GM12865 (cell line): ENCODE measurements around the gene WDR70.

ENCODE experiments used
- DNase-seq: peaks from one replicate; pipeline ENCODE4 v3.0.0; 2010; ENCODE audit warnings: low read depth
- H3K4me3 ChIP-seq: 2 replicates; pipeline ENCODE4 v1.5.1; 2011; ENCODE audit warnings: mild to moderate bottlenecking, low read depth, low read length, control low read depth
- TF ChIP-seq, protein P1 (sequence below): IDR thresholded peaks from 2 replicates; pipeline ENCODE4 v1.5.1; 2011; ENCODE audit warnings: low read length, control low read depth, low read depth, inconsistent platforms; ENCODE audit not compliant: insufficient read depth; ENCODE audit errors: missing control alignments

The WDR70 gene

DNA sequence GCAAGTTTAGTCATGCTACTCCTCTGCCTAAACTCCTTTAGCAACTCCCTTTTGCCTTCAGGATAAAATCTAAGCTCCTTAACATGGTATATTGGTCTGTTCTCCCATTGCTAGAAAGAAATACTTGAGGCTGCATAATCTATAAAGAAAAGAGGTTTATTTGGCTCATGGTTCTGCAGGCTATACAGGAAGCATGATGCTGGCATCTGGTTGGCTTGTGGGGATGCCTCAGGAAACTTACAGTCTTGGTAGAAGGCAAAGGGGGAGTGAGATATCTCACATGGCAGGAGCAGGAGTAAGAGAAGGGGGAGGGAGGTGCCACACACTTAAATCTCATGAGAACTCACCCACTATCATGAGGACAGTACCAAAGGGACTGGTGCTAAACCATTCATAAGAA is 315.7 kb downstream of the WDR70 start:
- TF ChIP-seq, protein P1, sequence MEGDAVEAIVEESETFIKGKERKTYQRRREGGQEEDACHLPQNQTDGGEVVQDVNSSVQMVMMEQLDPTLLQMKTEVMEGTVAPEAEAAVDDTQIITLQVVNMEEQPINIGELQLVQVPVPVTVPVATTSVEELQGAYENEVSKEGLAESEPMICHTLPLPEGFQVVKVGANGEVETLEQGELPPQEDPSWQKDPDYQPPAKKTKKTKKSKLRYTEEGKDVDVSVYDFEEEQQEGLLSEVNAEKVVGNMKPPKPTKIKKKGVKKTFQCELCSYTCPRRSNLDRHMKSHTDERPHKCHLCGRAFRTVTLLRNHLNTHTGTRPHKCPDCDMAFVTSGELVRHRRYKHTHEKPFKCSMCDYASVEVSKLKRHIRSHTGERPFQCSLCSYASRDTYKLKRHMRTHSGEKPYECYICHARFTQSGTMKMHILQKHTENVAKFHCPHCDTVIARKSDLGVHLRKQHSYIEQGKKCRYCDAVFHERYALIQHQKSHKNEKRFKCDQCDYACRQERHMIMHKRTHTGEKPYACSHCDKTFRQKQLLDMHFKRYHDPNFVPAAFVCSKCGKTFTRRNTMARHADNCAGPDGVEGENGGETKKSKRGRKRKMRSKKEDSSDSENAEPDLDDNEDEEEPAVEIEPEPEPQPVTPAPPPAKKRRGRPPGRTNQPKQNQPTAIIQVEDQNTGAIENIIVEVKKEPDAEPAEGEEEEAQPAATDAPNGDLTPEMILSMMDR, result no peak
- H3K4me3 ChIP-seq, result no peak overlapping the region
- DNase-seq, result no peak

DNA sequence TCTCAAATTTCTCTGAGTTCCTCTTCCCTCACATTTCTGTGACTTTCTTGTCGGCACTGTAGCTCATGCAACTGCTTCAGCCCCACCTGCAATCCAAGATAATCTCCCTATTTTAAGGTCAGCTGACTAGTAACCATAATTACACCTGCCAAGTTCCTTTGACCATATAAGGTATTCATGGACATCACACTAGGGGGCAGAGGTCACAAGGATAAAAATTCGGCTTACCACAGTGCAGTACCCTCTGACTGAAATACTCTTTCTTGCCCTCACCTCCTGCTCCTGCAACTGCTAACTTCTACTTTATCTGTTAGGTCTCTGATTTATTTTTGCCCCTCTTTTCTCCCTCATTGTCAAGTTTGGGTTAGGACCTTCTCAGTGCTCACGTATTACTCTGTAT is 316.5 kb downstream of the WDR70 start:
- no peak overlapping the region for H3K4me3 ChIP-seq
- DNase-seq, result no peak
- TF ChIP-seq, protein P1, result no peak

DNA sequence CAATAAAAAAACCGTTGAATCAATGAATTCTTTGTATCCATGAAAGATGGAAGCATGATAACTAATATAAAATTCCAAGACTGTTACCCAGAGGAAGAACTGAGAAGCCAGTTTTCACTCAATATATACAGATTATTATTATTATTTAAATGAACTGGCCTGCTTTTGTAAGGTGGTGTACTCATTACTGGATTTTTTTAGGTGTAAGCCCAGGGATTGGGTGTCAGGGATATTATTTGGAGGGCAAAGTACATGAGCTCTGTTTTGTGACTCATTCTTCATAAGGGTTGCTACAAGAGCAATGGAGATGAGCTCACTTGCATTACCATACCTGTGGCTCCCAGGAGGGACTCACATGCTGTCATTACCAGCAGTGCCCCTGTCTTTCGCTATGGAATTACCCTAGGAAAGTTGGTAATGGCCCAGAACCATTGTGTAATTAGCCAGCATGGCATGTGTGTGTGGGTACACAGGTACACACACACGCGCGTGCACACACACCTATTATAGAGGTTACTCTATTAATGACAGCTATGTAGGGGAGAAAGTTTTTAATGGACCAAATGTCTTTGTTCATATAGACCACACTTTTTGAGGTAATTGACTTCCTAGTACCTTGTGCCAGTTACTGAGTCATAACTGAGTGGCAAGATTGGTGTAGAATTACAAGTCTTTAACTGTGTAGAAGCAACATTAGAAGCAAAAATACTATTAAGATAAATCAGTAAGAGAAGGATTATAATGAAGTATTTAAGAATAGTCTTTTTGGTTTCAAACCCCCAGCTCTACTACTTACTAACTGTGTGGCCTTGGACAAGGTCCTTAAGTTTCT is 317.3 kb downstream of the WDR70 start:
- DNase-seq, result no peak
- H3K4me3 ChIP-seq, result no peak overlapping the region
- TF ChIP-seq, protein P1, result no peak

DNA sequence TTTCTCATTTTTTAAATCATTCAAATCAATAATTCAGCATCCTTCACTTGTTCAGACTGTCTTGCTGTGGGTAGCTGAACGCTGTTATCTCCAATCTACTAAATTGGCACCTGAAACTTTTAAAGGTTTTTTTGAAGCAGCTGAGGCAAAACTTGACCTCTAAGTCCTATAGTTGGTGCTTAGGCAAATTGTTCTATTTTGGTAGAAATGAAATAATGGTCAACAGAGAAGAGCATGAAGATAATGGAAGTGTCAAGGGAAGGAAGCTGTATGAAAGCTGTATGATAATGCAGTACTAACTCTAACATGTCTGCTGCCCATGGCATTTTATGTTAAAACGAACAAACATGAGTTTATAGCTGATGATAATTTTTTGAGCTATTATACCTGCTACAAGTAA is 322.8 kb downstream of the WDR70 start:
- DNase-seq, result no peak
- TF ChIP-seq, protein P1, result no peak
- no peak overlapping the region for H3K4me3 ChIP-seq

DNA sequence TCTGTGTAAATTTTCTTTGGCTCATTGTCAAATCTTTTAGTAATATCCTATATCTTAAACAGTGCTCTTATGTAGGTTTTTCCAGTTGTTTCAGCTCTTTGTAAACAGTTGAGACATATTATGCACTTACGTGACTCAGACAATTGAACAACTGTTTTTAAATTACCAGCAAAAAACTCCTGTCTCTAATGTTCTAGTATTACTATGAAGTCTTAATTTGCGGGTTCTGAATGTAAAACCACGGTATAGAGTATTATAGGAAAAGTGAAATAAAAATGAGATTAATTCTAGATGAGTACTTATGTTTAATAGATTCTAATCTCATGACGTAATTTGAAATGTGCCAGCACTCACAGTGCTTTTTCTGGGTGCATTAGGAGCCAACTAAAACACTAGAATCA is 324.7 kb downstream of the WDR70 start:
- TF ChIP-seq, protein P1, result no peak
- no peak overlapping the region for H3K4me3 ChIP-seq
- no peak for DNase-seq

DNA sequence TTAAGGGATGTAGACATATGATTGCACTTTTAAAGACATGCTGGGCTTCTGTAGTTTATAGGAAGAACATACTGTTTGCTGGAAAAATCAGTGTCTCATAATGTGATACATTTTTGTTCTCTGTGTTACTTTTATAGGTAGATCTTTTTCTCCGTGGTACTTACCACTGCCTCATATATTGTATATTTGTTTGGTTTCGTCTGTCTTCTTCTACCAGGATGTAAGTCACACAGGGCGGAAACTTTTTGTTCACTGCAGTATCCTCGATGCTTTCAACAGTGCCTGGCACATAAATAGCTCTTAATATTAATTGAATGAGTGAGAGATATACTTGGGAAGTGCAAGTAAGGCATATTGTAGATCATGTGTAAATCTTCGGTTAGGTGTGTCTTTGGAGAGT is 325.3 kb downstream of the WDR70 start:
- TF ChIP-seq, protein P1, result no peak
- no peak for DNase-seq
- H3K4me3 ChIP-seq, result no peak overlapping the region

DNA sequence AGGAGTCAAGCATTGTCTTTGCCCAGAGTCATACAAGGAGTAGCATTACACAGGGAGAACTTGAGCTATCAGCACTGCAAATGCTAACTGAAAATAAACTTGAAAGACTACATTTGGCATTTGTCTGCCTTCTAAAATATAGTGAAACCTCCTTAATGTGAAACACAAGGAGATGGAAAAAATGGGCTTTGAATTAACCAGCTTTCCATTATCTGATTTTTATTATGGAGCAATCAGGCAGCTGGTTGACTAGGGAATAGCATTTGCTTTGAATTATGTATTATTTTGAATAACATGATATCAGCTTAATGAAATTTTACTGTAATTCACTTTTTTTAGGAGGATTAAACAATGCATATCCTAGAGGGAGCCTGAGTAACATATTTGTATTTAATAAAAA is 329.9 kb downstream of the WDR70 start:
- DNase-seq, result no peak
- TF ChIP-seq, protein P1, result no peak
- H3K4me3 ChIP-seq, result no peak overlapping the region
